Astrocyte (in vitro differentiated cells and primary cell): ENCODE results near the gene CCDC14. TPM values are rescaled to one million over a fixed set of nuclear protein-coding genes. Genes with fewer than 3 reads are reported as not detected.
"Not testable (repeated sequence)": the region's sequence is repeated elsewhere in the genome, so short reads cannot be mapped to it uniquely, and the experiment has no call there.

ENCODE experiments used
- DNase-seq: peaks from one replicate; pipeline ENCODE4 v3.0.0-alpha.2; 2010; ENCODE audit warnings: low read depth
- FAIRE-seq: peaks from 2 replicates; lab custom pipeline; 2011; peaks lifted over from hg19 to GRCh38; lab: Jason Lieb, UNC
- H2AFZ ChIP-seq: 2 replicates; pipeline ENCODE4 v1.6.0; 2012; ENCODE audit warnings: low read depth, low read length, inconsistent platforms
- H3K27ac ChIP-seq: 2 replicates; pipeline ENCODE4 v1.5.1; 2011; ENCODE audit warnings: low read depth, low read length, inconsistent platforms
- H3K27me3 ChIP-seq: 2 replicates; pipeline ENCODE4 v1.6.0; 2011; ENCODE audit warnings: low read length, inconsistent platforms; ENCODE audit not compliant: insufficient read depth
- H3K36me3 ChIP-seq: 2 replicates; pipeline ENCODE4 v1.5.1; 2011; ENCODE audit warnings: low read length, inconsistent platforms; ENCODE audit not compliant: insufficient read depth
- H3K4me1 ChIP-seq: 2 replicates; pipeline ENCODE4 v1.5.1; 2011; ENCODE audit warnings: low read length, inconsistent platforms; ENCODE audit not compliant: insufficient read depth
- H3K4me2 ChIP-seq: 2 replicates; pipeline ENCODE4 v1.6.0; 2012; ENCODE audit warnings: low read length, inconsistent platforms
- H3K4me3 ChIP-seq: 2 replicates; pipeline ENCODE4 v1.5.1; 2011; ENCODE audit warnings: low read depth, mild to moderate bottlenecking, low read length, inconsistent platforms; ENCODE audit not compliant: insufficient read depth
- H3K79me2 ChIP-seq: 2 replicates; pipeline ENCODE4 v1.6.0; 2012; ENCODE audit warnings: mild to moderate bottlenecking, low read length, inconsistent platforms; ENCODE audit not compliant: insufficient read depth
- H3K9ac ChIP-seq: 2 replicates; pipeline ENCODE4 v1.6.0; 2012; ENCODE audit warnings: mild to moderate bottlenecking, low read length, inconsistent platforms
- H3K9me3 ChIP-seq: 2 replicates; pipeline ENCODE4 v1.5.1; 2012; ENCODE audit warnings: low read depth, mild to moderate bottlenecking, low read length, inconsistent platforms; ENCODE audit not compliant: insufficient read depth
- H4K20me1 ChIP-seq: 2 replicates; pipeline ENCODE4 v1.6.0; 2012; ENCODE audit warnings: low read length, inconsistent platforms; ENCODE audit not compliant: insufficient read depth
- H3K27ac Mint-ChIP-seq: one replicate; pipeline ENCODE4 v1.8.0; 2021; ENCODE audit warnings: mild to moderate bottlenecking, mixed read lengths; ENCODE audit not compliant: unreplicated experiment
- H3K27me3 Mint-ChIP-seq: one replicate; pipeline ENCODE4 v1.8.0; 2021; ENCODE audit warnings: low read depth, mixed read lengths; ENCODE audit not compliant: unreplicated experiment
- H3K36me3 Mint-ChIP-seq: one replicate; pipeline ENCODE4 v1.8.0; 2021; ENCODE audit warnings: low read depth, mixed read lengths; ENCODE audit not compliant: unreplicated experiment
- H3K4me1 Mint-ChIP-seq: one replicate; pipeline ENCODE4 v1.8.0; 2021; ENCODE audit warnings: low read depth, mixed read lengths; ENCODE audit not compliant: unreplicated experiment
- H3K4me3 Mint-ChIP-seq: one replicate; pipeline ENCODE4 v1.8.0; 2021; ENCODE audit warnings: mild to moderate bottlenecking, moderate library complexity, mixed read lengths; ENCODE audit not compliant: unreplicated experiment
- H3K9me3 Mint-ChIP-seq: one replicate; pipeline ENCODE4 v1.8.0; 2021; ENCODE audit warnings: mild to moderate bottlenecking, mixed read lengths; ENCODE audit not compliant: unreplicated experiment
- EZH2 ChIP-seq: IDR thresholded peaks from 2 replicates; pipeline ENCODE4 v1.6.1; 2012; ENCODE audit warnings: mild to moderate bottlenecking, low read length, inconsistent platforms; ENCODE audit not compliant: insufficient read depth
- total RNA-seq: library from RNA; stranded (reverse); gene quantifications from 2 replicates; pipeline ENCODE4 v1.2.1, GENCODE V29; 2021
- TF ChIP-seq, protein P1 (sequence below): IDR thresholded peaks from 2 replicates; pipeline ENCODE4 v1.5.1; 2011; ENCODE audit warnings: low read depth, mild to moderate bottlenecking, inconsistent platforms, low read length, moderate library complexity; ENCODE audit not compliant: insufficient read depth

Gene CCDC14
- total RNA-seq, 1 donor from 2014 or later = 35.8 TPM

DNA sequence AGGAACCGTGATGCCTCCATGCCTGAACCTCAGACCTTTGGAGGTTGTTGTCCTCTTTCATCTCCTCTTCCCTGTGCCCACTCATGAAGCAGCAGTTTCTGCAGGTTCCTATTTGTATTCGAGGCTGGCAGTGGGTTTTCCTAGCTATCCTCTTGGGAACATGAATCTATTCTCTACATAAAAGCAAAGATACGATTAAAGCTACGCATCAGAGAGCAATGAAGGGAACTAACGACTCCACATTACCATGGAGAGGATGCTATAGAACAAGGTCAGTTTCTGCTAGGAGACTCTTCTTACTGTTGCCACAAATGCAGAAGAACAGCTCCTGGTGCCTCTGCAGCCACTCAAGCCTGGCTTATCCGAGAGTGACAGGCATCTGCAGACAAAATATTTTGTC, 40.3 kb upstream of the CCDC14 start:
- H3K36me3 Mint-ChIP-seq, H3K4me2 ChIP-seq, H3K4me3 Mint-ChIP-seq, H3K9me3 ChIP-seq, H3K4me3 ChIP-seq, H3K9ac ChIP-seq, H3K36me3 ChIP-seq, H3K27ac ChIP-seq, H3K79me2 ChIP-seq, H3K4me1 ChIP-seq, H4K20me1 ChIP-seq, DNase-seq, FAIRE-seq, H3K9me3 Mint-ChIP-seq, H2AFZ ChIP-seq, H3K4me1 Mint-ChIP-seq, H3K27ac Mint-ChIP-seq: not testable (repeated sequence)
- H3K27me3 ChIP-seq = peaks cover 11% of the 10 kb centered on the region
- H3K27me3 Mint-ChIP-seq = peaks cover 47% of the 10 kb centered on the region

DNA sequence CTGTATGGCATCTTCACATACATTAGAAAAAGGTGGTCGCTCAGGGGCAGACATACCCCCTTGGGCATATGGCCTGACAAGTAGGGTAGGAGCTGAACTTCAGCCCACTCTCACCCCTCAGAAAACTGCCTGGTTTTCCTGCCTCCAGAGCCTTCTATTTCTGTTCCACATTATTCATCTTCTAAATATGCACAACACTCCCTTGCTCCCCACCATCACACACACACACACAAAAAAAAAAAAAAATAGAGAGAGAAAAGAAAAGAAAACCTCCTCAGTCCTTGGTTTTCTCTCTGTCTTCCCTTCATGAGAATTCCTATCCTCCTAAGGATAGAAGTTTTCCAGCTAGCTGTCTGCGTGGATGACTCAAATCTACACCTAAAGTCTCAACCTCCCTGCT, 36.5 kb upstream of the CCDC14 start:
- peaks cover 3% of the 10 kb centered on the region for H3K4me1 ChIP-seq
- H3K9me3 Mint-ChIP-seq = peaks cover 3% of the 10 kb centered on the region
- FAIRE-seq (no peak), DNase-seq (peak; percentile 34)
- no peaks in the 10 kb centered on the region for H4K20me1 ChIP-seq
- no peak overlapping the region for H3K9ac ChIP-seq
- H3K27me3 ChIP-seq = peaks cover 23% of the 10 kb centered on the region
- peaks cover 2% of the 10 kb centered on the region for H3K36me3 Mint-ChIP-seq
- H3K4me3 ChIP-seq = no peak overlapping the region
- H2AFZ ChIP-seq = no peak overlapping the region
- TF ChIP-seq EZH2 = no peak
- TF ChIP-seq, protein P1, sequence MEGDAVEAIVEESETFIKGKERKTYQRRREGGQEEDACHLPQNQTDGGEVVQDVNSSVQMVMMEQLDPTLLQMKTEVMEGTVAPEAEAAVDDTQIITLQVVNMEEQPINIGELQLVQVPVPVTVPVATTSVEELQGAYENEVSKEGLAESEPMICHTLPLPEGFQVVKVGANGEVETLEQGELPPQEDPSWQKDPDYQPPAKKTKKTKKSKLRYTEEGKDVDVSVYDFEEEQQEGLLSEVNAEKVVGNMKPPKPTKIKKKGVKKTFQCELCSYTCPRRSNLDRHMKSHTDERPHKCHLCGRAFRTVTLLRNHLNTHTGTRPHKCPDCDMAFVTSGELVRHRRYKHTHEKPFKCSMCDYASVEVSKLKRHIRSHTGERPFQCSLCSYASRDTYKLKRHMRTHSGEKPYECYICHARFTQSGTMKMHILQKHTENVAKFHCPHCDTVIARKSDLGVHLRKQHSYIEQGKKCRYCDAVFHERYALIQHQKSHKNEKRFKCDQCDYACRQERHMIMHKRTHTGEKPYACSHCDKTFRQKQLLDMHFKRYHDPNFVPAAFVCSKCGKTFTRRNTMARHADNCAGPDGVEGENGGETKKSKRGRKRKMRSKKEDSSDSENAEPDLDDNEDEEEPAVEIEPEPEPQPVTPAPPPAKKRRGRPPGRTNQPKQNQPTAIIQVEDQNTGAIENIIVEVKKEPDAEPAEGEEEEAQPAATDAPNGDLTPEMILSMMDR = no peak
- no peaks in the 10 kb centered on the region for H3K36me3 ChIP-seq
- H3K4me2 ChIP-seq = no peak overlapping the region
- peak overlapping the region; percentile 73 for H3K27ac Mint-ChIP-seq
- H3K79me2 ChIP-seq = no peaks in the 10 kb centered on the region
- no peak overlapping the region for H3K27ac ChIP-seq
- peaks cover 27% of the 10 kb centered on the region for H3K27me3 Mint-ChIP-seq
- H3K4me3 Mint-ChIP-seq = peak overlapping the region; percentile 40
- H3K9me3 ChIP-seq = peaks cover 7% of the 10 kb centered on the region
- H3K4me1 Mint-ChIP-seq = peaks cover 8% of the 10 kb centered on the region

DNA sequence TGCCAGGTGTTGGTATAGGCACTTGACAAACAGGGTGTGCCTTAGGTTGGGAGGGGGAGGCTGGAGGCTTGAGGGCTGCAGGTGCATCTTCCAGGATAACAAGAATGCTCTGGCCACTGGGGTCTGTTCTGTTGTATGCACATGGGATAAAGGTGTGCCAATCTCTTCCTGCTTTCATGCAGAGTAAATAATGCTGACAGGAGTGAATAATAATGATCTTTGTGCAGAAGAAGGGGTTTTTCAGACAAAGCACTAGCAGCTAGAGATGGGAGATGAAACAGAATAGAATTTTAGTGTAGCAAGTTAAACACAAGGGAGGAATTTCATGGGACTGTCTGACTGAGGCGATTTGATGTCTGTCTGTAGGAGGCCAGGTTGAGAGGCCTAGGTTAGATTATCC, 32.8 kb upstream of the CCDC14 start:
- Histone ChIP-seq H3K4me3 (no peak overlapping the region), H3K4me1 (peaks cover 3% of the 10 kb centered on the region), H3K9ac (no peak overlapping the region), H3K79me2 (no peaks in the 10 kb centered on the region), H2AFZ (no peak overlapping the region), H3K36me3 (no peaks in the 10 kb centered on the region), H4K20me1 (no peaks in the 10 kb centered on the region), H3K4me2 (no peak overlapping the region), H3K27ac (no peak overlapping the region), H3K9me3 (peaks cover 7% of the 10 kb centered on the region), H3K27me3 (peaks cover 35% of the 10 kb centered on the region)
- H3K4me1 Mint-ChIP-seq = peaks cover 8% of the 10 kb centered on the region
- DNase-seq (no peak), FAIRE-seq (no peak)
- peaks cover 24% of the 10 kb centered on the region for H3K27me3 Mint-ChIP-seq
- peaks cover 2% of the 10 kb centered on the region for H3K36me3 Mint-ChIP-seq
- peaks cover 3% of the 10 kb centered on the region for H3K9me3 Mint-ChIP-seq
- TF ChIP-seq, protein P1 = no peak
- H3K4me3 Mint-ChIP-seq = no peak overlapping the region
- no peak overlapping the region for H3K27ac Mint-ChIP-seq

DNA sequence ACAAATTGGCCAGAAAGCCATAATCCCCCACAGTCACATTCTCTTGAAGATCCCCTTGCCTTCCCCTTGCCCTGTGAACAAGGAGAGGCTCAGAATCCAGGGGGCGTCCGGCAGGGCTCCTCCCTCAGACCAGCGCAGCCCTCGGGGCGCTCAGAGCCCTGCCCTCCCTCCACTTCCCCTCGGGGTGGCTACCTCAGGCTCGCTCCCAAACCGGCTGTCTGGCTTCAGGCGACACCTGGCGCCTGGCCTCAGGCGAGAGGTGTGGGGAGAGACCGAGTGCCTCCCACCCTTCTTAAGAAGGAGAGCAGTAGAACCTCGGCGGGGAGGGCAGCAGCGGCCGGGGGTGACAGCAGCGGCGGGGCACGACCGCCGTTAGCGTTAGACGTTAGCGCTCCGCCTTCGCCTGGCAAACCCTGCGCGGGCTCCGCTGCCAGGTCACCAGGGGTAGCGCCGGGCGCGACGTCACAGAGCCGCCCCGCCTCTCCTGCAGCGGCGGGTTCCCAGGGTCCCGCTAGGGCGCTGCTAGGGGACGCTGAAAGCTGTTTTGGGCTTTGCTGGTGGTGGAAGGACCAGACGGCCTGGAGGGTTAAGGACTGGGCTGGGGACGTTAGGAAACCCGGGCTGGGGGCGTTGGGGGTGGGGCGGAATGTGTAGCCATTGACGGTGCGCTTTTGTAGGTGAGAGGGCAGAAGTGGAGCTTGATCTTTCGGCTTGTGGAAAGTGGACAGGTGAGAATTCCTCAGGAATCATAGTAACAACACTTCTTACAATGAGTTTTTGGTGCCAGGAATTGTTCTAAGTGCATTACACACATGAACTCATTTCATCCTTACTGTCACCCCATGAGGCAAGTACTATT, 30.9 kb upstream of the CCDC14 start, which contains the start of gene ROPN1:
ROPN1 (minus strand) TSS at position 395 of the 859 bp plus-strand sequence. CDS start 11,643 bp downstream, outside the sequence.
- H3K27me3 Mint-ChIP-seq = peaks cover 38% of the 10 kb centered on the region

More for the DNA sequence above, 30.9 kb upstream of the CCDC14 start, which contains the start of gene ROPN1:
- FAIRE-seq = peak; percentile 74
- not testable (repeated sequence) for H3K9me3 ChIP-seq, DNase-seq, H3K4me2 ChIP-seq, H3K36me3 Mint-ChIP-seq, H3K79me2 ChIP-seq, H3K36me3 ChIP-seq, H3K9ac ChIP-seq, H3K9me3 Mint-ChIP-seq, H3K4me3 ChIP-seq, H3K4me1 Mint-ChIP-seq, H3K27ac Mint-ChIP-seq, H2AFZ ChIP-seq, H4K20me1 ChIP-seq, H3K4me1 ChIP-seq, H3K27ac ChIP-seq
- H3K4me3 Mint-ChIP-seq = peak within 1 kb of the TSS; percentile 74
- peaks cover 48% of the 10 kb centered on the region for H3K27me3 ChIP-seq
